ENCODE data around the gene TBX2.

The TBX2 gene

DNA sequence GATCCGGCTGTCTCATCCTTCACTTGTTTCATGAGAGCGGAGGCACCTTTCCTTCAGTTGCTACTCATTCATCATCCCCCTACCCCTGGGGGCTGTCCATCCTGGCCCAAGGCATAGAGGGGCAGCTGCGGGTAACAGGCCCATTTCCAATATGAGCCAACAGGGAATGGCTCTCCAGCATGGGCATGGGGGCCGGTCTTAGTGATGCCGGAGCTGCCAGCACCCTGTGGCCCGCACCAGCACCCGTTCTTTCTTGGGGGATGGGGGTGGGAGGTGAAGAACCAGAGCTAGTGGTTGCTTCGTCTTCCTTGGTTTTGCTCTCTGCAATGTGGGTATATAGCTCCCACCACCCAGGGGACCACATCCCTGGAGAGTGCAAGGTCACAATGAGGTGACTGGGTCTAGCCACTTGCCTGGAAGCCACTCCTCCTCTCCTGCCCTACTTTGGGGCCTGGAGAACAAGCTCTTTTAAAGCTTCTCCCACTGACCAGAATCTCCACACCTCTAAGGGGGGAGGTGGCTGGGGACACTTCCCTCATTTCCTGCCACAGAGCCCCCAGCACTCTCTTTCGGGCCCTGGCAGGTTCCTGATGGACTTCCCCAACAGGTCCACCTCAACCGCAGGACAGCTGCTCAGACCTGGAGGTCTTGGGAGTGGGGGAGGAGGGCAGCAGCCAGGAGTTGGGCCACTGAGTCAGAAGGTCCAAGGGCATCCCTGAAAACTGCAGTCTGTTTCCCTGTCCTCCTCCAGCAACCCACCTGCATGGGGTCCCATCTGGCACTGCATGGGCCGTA lies 11.9 kb upstream of the TBX2 start:
- no peak for DNase-seq

DNA sequence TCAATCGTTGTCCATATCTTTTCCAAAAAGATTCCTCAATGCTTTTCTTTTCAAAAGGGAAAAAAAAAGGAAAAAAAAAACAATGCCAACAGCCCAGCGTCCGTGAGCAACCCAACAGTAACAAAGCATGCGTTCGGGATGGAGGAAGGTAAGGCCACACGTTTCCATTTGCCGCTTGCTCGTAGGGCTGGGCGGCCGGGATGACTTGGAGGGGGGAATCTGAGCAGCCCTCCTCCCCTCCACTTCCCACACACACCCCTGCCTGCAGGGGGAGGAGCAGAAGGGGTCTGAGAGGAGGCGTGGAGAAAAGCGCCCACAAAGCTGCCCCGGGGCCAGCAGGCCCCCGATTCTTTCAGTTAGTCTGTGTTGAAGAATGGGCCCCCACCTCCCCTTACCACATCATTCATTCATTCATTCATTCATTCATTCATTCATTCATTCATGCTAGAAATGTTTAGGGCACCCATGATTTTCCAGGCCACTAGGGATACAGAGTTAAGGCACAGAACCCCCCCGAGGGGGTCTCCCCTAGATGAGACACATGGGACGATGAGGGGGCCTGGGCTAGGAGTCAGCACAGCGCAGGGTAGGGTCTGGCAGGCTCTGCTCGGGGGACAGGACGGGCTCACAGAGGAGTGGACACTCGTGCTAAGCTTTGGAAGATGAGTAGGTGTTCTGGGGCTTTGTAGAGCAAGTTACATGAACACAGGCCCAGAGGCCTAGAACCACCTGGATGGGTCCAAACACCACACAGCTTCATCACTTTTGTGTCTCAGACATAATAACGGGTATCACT lies 10.9 kb upstream of the TBX2 start:
- no peak for DNase-seq

DNA sequence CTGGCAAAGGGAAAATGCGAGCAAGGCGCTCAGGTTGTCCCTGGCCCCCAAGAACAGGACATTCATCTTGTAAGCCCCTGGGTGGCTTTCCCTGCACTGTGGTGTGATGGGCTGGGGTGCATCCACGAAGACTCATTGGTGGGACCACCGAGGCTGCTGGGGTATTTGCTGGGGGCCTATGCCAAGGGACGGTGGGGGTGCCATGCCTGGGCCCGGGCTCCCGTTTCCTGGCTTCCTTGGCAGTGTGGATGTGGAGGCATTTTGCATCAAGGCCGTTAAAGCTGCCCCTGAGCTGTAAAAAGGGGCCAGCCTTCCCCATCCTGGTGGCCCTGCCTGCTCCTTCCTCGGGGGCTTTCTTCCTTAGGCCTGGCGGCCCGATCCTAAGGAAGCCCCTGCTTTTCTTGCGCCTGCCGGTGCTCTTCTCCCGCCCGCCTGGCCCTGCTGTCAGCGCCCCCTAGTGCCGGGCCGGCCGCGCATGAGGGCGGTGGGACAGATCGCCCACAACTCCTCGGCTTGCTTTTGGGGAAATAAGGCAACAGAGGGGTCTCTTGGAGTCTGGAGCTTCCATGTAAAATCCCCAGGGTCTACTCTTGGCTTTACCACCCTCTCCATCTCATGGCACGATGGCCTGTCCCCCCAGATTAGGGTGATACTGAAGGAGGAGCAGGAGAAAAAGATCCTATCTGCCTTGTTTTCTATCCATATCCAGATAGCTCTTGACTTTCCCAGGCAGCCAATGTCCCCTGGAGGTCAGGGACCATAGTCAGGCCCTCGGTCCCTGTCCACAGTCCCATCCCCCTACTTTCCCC lies 9.8 kb upstream of the TBX2 start:
- DNase-seq = no peak

DNA sequence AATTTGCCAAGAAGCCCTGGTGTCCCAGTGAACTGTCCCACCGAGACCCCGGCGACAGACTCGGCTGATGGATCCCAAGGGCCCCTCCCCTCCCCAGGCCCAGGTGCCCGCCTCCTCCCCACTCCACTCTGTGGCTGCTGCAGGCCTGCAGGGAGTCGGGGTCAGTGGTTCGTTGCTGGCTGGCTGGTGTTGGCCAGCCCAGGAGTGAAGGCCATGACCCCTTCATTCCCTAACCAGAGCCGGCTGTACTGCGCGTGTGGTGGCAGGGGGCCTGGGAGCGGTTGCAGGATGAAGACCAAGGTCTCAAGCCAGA lies 9.2 kb upstream of the TBX2 start:
- DNase-seq = no peak

DNA sequence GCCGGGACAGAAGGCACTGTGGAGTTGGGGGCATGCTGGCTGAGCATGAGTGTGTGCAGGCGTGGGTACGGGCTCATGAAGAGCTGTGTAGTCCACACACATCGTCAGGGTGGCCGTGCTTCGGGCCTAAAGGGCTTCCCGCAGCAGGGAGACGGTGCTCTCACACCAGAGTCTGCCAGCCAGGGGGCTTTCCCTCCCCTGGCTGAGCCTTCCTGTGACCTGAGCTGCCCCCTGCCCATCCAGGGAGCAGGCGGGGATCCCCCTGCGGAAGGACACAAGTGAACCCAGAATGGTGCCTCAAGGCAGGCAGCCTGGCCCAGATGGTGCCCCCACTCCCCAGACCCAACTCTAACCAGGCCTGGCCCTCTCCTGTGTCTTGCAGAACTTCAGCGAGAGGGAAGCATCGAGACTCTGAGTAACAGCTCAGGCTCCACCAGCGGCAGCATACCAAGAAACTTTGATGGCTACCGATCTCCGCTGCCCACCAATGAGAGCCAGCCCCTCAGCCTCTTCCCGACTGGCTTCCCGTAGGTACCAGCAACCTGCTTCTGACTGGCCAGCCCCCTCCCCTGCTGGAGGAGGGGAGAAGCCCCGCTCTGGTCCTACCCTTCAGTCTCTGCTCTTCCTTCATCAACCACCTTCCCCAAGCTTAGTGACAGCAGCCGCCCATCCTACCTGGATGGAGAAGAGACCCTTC lies 7.9 kb upstream of the TBX2 start:
- no peak for DNase-seq

DNA sequence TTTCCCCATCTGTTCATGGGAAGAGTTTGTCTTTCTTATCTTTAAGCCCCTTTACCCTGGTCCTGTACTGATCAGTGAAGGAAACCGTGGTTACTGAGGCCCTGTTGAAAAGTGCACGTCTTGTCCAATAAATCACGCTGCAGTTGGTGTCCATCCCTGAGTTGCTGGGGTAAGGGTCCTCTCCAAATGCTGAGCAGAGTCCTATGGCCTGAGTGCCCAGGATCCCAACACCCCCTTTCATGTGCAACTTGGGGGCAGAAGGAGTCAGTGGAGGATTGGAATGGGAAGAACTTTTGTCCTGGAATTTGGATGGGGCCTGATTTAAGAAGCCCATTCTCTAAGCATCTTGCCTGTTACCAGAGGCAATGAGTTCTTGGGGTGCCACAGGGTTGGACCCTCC lies 7.0 kb upstream of the TBX2 start:
- no peak for DNase-seq

DNA sequence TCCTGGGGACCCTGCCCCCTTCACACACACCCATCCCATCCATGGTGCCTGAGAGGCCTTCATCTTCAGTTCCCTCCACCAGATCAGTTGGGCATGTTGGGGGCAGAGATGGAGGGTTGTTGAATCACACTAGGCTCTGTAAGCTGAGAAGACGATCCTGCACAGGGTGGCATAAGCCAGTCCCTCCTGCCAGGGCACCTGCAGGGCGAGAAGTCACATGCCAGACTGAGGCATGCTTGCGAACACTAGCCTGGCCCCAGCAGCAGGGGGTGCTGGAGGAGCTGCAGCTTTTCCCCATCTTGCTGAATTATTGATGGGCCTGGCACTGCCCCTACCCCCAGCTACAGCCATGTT lies 6.1 kb upstream of the TBX2 start:
- no peak for DNase-seq

DNA sequence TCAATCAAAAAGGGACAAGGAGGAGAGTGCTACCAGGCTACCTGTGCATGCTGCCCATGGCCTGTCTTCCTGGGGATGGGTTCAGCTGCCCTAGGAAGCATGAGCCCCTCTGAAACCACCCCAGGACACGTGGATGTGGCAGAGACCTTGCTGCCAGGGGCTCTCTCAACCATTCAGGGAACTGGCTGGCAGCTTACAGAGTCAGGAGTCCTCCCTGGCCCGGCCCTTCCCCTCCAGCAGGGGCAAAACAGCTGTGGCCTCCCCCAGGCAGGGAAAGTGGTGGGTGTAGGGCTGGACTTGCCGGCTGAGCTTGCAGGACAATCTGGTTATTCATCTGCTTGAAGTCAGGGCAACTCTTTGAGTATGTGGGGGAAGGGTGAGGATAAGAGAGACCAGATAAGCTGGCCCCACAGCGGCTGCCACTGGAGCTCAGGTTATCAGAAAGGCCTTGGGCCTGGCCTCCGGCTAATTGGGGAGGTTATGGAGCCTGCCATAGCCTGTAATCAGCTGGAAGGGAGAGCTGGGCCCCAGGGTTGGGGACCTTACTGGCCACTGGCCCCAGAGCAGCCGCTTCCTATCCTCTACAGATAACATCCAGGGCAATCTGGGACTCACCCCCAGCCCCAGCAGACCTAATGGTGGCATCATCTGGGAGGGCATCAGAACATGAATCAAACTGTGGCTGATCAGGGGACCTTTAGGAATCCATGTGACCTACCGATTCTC lies 5.6 kb upstream of the TBX2 start:
- DNase-seq = no peak

DNA sequence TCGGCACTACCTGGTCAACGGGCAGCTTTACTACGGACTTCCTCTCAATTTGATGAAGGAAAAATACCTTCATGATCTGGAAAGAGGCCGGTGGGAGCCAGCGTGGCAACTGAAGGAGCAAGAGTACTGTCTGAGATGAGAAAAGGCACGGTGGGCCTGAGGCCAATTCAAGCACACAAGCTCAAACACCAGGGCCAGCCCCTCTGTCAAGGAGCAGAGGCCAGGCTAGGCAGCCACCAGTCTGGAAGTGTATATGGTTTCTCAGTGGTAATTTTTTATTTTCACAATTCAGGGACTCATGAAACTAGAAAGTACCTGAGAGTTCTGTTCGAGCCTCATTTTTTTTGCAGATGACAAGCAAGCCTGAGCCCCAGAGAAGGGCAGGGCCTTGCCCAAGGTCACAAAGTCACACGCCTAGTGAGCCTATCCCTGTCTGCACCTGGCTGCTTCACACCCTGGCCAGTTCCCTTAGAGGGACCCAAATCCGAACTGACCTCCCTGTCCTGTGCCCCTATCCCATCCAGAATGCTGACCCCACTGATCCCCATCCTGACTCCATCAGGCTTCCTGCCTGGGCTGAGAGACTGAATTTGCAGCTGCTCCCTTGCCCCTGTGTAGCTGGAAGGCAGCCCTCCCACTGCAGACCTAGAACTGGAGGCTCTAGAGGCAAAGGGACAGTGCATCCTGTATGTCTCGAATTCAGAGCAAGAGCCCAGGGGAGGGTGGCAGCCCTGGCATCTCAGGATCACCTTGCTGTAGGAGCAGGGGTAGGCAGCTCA lies 4.8 kb upstream of the TBX2 start:
- no peak for DNase-seq

DNA sequence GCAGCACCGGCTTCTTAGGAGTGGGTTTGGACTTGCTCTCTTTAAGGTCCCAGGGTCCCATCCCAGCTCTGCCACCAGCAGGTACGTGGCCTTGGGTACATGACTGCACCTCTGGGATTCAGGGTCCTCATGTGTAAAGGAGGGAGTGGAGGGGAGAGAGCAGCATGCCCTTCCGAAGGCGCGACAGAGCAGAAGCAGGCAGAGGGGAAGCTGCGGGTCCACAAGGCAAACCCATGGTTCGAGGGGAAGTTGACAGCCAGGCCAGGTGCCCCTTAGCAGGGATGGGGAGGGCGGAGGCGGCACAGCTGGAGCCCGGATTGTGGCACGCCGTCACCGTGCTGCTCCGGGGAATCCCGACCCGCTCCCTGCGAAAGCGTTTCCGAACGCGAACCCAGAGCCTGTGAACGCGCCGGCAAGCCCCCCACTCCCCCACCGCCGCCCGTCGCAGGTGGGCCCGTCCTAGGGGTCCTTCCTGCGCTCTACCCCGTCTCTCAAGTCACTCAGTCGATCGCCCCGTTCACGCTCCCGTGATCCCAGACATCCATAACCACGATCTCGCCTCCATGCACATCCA lies 4.1 kb upstream of the TBX2 start:
- DNase-seq = no peak

DNA sequence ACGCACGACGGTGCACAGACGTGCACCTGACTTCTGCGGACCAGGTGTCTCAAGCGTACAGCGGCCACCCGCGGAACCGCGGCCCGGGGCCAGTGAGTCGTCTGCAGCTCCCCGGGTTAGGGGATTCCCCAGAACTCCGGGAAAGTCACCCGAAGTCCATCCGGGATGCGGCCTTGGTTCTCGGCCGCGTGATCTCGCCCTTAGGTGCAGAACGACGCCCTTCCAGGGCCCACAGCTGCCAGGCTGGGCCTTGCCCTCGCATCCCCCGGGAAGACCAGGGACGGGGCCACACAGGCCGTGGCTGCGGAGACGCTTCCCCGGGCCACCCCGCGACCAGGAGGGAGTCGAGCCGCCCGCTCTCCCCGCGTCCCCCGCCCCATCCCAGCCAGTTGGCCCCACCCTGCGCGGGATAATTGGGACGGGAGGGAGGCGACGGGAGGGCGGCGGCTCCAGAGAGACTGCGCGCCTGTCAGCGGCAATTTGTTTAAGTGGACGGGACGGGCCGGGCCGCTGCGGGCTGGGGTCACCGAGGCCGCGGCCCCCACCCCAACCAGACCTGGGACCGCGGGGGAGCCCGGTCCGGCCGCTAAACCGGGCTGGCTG lies 3.6 kb upstream of the TBX2 start:
- no peak for DNase-seq

DNA sequence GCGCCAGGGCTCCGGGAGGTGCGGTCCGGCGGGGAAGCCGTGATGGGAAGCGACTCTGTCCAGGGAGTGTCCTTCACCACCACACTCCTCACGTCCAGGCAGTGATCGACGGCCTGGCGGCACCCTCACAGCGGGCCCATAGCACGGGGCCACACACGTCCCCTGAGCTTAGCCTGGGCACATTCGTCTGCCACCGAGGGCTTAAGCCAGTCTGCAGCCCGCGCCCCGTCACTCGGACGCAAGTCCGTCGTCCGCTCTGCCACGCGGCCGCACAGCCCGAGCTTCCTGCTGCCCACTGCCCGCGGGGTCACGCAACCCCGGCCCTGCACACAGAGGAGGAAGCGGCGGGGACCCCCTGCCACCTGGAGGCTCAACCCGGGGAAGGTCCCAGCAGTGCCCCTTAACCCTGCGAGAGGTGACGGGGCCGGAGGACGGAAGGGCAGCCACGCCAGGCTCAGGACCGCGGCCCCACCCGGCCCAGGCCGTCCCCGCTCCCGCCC lies 3.0 kb upstream of the TBX2 start:
- DNase-seq = no peak

DNA sequence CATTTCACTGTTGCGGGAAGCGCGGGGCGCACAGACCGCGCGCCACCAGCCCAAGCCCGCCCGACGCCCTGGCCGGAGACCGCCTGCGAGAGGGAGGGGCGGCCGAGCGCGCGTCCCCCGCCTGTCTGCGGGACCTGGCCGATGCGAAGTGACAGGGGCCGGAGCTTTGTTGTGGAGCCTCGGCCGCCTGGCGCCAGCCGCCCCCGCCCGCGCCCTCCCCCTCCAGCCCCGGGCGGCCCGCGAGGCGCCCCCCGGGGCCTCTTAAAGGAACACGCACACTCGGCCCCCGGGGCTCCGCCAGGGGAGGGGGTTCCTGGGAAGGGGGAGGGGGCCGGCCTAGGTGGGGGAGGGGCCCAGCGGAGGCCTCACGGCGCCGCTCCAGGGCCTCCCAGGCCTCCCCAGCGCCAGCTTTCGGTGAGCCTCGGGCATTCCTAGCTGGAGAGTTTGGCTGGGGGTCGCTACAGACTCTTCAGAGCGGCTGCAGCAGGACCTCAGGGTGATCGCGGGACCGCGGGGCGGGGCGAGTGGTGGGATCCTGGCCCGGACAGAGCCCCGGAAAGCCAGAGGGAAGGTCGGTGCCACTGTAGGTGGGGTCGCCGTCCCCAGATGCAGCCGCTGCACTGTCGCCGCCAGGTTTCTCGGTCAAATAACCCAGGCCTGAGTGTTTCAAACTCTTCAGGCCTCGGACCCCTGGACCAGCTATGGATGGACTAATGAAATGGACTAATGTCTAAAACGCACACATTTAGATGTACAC lies 2.4 kb upstream of the TBX2 start:
- DNase-seq = no peak

DNA sequence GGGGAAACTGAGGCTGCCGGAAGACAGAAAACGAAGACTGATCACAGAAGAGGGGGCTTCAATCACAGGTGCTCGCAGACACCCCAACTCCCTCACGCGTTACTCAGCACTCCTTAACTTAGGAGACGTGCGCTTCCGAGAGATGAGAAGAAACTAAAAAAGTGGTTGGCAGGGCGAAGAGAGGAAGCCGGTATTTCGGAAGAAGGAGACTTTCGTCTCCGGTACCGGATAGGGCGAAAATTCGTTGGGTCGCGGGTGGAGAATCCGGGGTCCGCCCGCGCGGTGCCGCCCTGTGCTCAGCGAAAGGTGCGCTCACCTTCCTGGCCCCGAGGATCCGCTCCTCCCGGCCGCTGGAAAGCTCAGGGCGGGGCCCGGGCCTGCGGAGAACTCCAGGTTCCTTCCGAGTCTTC lies 917 bp upstream of the TBX2 start:
- no peak for DNase-seq

DNA sequence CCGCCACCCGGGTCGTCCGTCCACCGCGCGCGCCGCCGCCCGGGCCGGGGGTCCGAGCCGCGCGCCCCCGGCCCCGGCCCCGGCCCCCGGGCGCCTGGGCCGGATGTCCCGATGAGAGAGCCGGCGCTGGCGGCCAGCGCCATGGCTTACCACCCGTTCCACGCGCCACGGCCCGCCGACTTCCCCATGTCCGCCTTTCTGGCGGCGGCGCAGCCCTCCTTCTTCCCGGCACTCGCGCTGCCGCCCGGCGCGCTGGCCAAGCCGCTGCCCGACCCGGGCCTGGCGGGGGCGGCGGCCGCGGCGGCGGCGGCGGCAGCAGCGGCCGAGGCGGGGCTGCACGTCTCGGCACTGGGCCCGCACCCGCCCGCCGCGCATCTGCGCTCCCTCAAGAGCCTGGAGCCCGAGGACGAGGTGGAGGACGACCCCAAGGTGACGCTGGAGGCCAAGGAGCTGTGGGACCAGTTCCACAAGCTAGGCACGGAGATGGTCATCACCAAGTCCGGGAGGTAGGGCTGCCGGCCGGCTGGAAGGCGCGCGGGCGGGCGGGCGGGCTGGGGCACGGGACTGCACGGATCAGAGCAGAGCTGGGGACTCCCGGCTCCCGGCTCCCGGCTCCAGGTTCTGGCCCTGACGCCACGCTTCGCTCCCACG lies 548 bp downstream of the TBX2 start:
- DNase-seq = no peak

DNA sequence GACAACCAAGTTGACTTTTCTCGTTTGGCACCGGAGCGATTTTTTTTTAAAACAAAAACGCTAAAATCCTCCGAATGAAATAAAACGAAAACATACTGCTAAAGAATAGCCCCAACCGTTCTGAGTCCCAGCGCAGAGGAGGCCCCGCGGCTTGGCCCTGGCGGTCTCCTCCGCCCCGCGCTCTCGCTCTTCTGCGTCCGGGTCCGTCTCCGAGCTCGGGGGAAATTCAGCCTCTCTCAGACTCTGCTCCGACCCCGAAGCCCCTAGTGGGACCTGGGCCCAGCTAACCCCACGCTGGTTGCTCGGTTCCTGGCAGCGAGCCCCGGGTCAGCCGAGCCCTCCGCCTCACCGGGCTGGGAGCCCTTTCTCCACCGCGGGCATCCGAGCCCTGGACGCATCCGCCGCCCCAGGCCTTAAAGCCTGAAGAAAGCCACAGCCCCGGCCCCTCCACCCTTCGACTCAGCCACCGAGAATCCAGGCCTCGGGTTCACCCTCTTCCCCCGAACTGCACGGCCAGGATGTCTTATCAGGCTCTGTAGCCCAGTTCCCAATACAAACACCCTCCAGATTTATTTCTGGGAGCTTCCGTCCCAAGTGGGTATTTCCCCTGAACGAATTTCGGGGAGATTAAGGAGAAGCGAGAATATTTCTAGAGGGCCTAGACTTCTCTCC lies 1.2 kb downstream of the TBX2 start:
- DNase-seq = no peak

DNA sequence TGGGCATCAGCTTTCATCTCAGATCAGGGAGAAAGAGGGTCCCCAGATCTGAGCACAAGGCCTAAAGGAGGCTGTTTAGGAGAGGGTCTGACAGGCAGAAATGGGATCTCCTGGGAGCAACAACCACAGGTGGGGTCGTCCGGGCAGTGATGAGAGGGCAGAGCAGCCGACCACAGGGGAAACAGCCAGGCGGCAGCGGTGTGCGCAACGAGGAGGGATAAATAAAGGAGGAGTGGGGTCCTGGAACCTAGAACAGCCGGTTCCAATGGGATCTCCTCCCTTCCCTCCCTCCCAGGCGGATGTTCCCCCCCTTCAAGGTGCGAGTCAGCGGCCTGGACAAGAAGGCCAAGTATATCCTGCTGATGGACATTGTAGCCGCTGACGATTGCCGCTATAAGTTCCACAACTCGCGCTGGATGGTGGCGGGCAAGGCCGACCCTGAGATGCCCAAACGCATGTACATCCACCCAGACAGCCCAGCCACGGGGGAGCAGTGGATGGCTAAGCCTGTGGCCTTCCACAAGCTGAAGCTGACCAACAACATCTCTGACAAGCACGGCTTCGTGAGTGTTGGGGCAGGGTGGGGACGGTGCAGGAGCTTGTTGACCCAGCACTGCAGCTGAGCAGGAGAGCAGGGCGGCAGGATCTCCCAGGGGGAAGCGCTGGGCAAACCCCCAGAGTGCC lies 1.9 kb downstream of the TBX2 start:
- DNase-seq = no peak

DNA sequence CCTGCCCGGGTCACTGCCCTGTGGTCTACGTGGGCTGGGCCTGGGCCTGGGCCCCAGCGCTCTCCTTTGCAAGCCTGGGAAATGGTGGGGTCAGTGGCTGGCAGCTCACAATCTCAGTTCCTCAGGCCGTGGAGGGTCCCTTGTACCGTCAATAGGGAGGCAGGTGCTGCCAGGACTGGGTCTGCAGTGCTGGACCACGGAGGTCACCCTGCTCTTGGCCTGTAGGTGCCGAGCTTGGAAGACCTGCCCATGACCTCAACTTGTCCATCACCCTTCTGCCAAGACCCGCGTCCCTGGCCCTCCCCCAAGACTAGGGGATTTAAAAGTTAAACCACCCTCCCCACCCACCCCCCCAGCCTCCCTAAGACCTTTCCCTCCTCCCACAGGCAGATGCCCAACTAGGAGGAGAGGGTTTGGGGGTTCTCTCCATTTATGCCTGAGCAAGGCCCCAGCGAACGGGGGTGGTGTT lies 2.5 kb downstream of the TBX2 start:
- DNase-seq = no peak

Data from SHP77 (cell line).